KMS-11 (cell line): ENCODE data around the gene KRT82.

Experiments
- H2AFZ ChIP-seq: fragments of 200-600 bp; sonication (generic); 2 replicates; pipeline ENCODE4 v1.6.1; 2016; ENCODE audit warnings: antibody characterized with exemption, mixed run types, low read depth
- H3K27ac ChIP-seq: fragments of 200-600 bp; sonication (generic); 2 replicates; pipeline ENCODE4 v1.6.1; 2016; ENCODE audit warnings: mild to moderate bottlenecking, mixed run types
- H3K27me3 ChIP-seq: fragments of 200-600 bp; sonication (generic); 2 replicates; pipeline ENCODE4 v1.6.1; 2017; ENCODE audit warnings: mild to moderate bottlenecking, low read depth, mixed run types, moderate library complexity; ENCODE audit not compliant: insufficient read depth
- H3K36me3 ChIP-seq: fragments of 200-600 bp; sonication (generic); 2 replicates; pipeline ENCODE4 v1.6.1; 2017; ENCODE audit warnings: mild to moderate bottlenecking, mixed run types; ENCODE audit not compliant: insufficient read depth
- H3K4me1 ChIP-seq: fragments of 200-600 bp; sonication (generic); 2 replicates; pipeline ENCODE4 v1.6.1; 2016; ENCODE audit warnings: mild to moderate bottlenecking, low read depth, mixed run types; ENCODE audit not compliant: poor library complexity, severe bottlenecking
- H3K4me2 ChIP-seq: fragments of 200-600 bp; sonication (generic); 2 replicates; pipeline ENCODE4 v1.7.0; 2016; ENCODE audit warnings: mild to moderate bottlenecking, mixed run types
- H3K4me3 ChIP-seq: fragments of 200-600 bp; sonication (generic); IDR thresholded peaks from 2 replicates; pipeline ENCODE4 v1.6.1; 2017; ENCODE audit warnings: low read depth, low read length, mixed read lengths; ENCODE audit not compliant: insufficient read depth
- H3K79me2 ChIP-seq: fragments of 200-600 bp; sonication (generic); 2 replicates; pipeline ENCODE4 v1.6.1; 2016; ENCODE audit warnings: low read depth, mixed run types; ENCODE audit not compliant: insufficient read depth
- H3K9ac ChIP-seq: fragments of 200-600 bp; sonication (generic); 2 replicates; pipeline ENCODE4 v1.6.1; 2016; ENCODE audit warnings: mild to moderate bottlenecking, mixed run types
- H4K20me1 ChIP-seq: fragments of 200-600 bp; sonication (generic); 2 replicates; pipeline ENCODE4 v1.6.1; 2016; ENCODE audit warnings: mild to moderate bottlenecking, mixed run types; ENCODE audit not compliant: insufficient read depth
- CTCF ChIP-seq: fragments of 200-600 bp; sonication (generic); conservative IDR thresholded peaks from 2 replicates; pipeline ENCODE4 v1.6.1; 2017; ENCODE audit warnings: low read depth, mild to moderate bottlenecking, antibody characterized with exemption, low read length, moderate library complexity, mixed read lengths

The KRT82 gene

GRCh38 chr12:52362118-52362726 lies 43.9 kb downstream of the KRT82 start:
- Histone ChIP-seq H3K4me3 (no peak overlapping the region), H3K4me2 (no peak overlapping the region), H3K9ac (no peak overlapping the region), H3K4me1 (peaks cover 10% of the 10 kb centered on the region), H2AFZ (no peak overlapping the region), H3K36me3 (no peaks in the 10 kb centered on the region), H3K27ac (no peak overlapping the region), H3K27me3 (peaks cover 53% of the 10 kb centered on the region), H4K20me1 (no peaks in the 10 kb centered on the region), H3K79me2 (no peaks in the 10 kb centered on the region)
- 0 out of 2 replicates have a peak, but pooled peaks have one; percentile 30 for TF ChIP-seq CTCF

GRCh38 chr12:52361553-52361952 lies 44.6 kb downstream of the KRT82 start:
- H3K27ac ChIP-seq, result no peak overlapping the region
- H2AFZ ChIP-seq, result no peak overlapping the region
- H3K4me2 ChIP-seq, result no peak overlapping the region
- no peak overlapping the region for H3K4me3 ChIP-seq
- H3K79me2 ChIP-seq, result no peaks in the 10 kb centered on the region
- H3K27me3 ChIP-seq, result peaks cover 48% of the 10 kb centered on the region
- no peak for TF ChIP-seq CTCF
- H3K9ac ChIP-seq, result no peak overlapping the region
- peaks cover 10% of the 10 kb centered on the region for H3K4me1 ChIP-seq
- H3K36me3 ChIP-seq, result no peaks in the 10 kb centered on the region
- H4K20me1 ChIP-seq, result no peaks in the 10 kb centered on the region

GRCh38 chr12:52360663-52361271 lies 45.4 kb downstream of the KRT82 start:
- no peaks in the 10 kb centered on the region for H3K36me3 ChIP-seq
- no peak overlapping the region for H3K9ac ChIP-seq
- no peak overlapping the region for H2AFZ ChIP-seq
- H3K4me3 ChIP-seq, result no peak overlapping the region
- H3K4me2 ChIP-seq, result no peak overlapping the region
- no peaks in the 10 kb centered on the region for H4K20me1 ChIP-seq
- no peaks in the 10 kb centered on the region for H3K79me2 ChIP-seq
- H3K27me3 ChIP-seq, result peaks cover 40% of the 10 kb centered on the region
- H3K27ac ChIP-seq, result no peak overlapping the region
- H3K4me1 ChIP-seq, result peaks cover 10% of the 10 kb centered on the region
- no peak for TF ChIP-seq CTCF

- Histone ChIP-seq H4K20me1 (no peaks in the 10 kb centered on the region), H3K27me3 (peaks cover 39% of the 10 kb centered on the region), H3K79me2 (no peaks in the 10 kb centered on the region), H3K9ac (no peak overlapping the region), H3K4me3 (no peak overlapping the region), H3K27ac (no peak overlapping the region), H3K36me3 (no peaks in the 10 kb centered on the region), H2AFZ (no peak overlapping the region), H3K4me1 (peaks cover 10% of the 10 kb centered on the region), H3K4me2 (no peak overlapping the region)
- TF ChIP-seq CTCF, result no peak
These were observed 46.0 kb downstream of the KRT82 start for GRCh38 chr12:52360106-52360662.
